Neural progenitor cell (in vitro differentiated cells): ENCODE results near the gene PSD.

Source experiments
- CTCF ChIP-seq: fragments of 200-600 bp; sonication (generic); IDR thresholded peaks from 2 replicates; pipeline ENCODE4 v1.5.1; 2017; ENCODE audit warnings: antibody characterized with exemption, mild to moderate bottlenecking
- EZH2 ChIP-seq: fragments of 200-600 bp; sonication (generic); IDR thresholded peaks from 2 replicates; pipeline ENCODE4 v1.6.1; 2017; ENCODE audit warnings: antibody characterized with exemption, mild to moderate bottlenecking, moderate library complexity
- EZH2phosphoT487 ChIP-seq: fragments of 200-600 bp; sonication (generic); IDR thresholded peaks from 2 replicates; pipeline ENCODE4 v1.6.1; 2017; ENCODE audit warnings: antibody characterized with exemption

- no peak for TF ChIP-seq CTCF
- no peak for TF ChIP-seq EZH2phosphoT487
- no peak for TF ChIP-seq EZH2
Observed at GRCh38 chr10:102458656-102459055, 40.1 kb upstream of the PSD start.
